SK-N-SH (cell line): ENCODE data around the gene TUFM. TPM values are rescaled to one million over a fixed set of nuclear protein-coding genes. Genes with fewer than 3 reads are reported as not detected.

Source experiments
- CTCF ChIA-PET: fragments of 300-600, 350-600 bp; formaldehyde crosslinking; extraction: SDS; loops from one replicate; lab custom pipeline; 2021; lab: Yijun Ruan, JAX
- POLR2A ChIA-PET: fragments of 350-600 bp; sonication (Branson Sonifier 250); formaldehyde crosslinking; extraction: SDS; loops from one replicate; lab custom pipeline; 2020; ENCODE audit warnings: antibody characterized with exemption, inconsistent platforms; lab: Yijun Ruan, JAX
- DNase-seq: peaks from one replicate; pipeline ENCODE4 v3.0.0; 2012
- H2AFZ ChIP-seq: fragments of 200-600 bp; sonication (generic); 2 replicates; pipeline ENCODE4 v1.8.1; 2016; ENCODE audit warnings: antibody characterized with exemption, mild to moderate bottlenecking, low read depth
- H3F3A ChIP-seq: fragments of 200-600 bp; sonication (generic); replicated peaks from 2 replicates; pipeline ENCODE3; 2016; ENCODE audit warnings: antibody characterized with exemption, mild to moderate bottlenecking; ENCODE audit not compliant: insufficient read depth
- H3K27ac ChIP-seq, 2 experiments: fragments of 200-500 bp in 1 of 2; fragments of 200-600 bp in 1 of 2; sonication (Bioruptor generic) in 1 of 2; sonication (generic), shearing (Covaris generic) in 1 of 2; 2 replicates each; pipeline versions ENCODE4 v1.5.1 to v1.6.1; 2014 to 2016; ENCODE audit warnings: low read depth in 2 of 2, inconsistent platforms in 1 of 2, low read length in 1 of 2, mild to moderate bottlenecking in 1 of 2, mixed read lengths in 1 of 2
- H3K27me3 ChIP-seq: fragments of 200-600 bp; sonication (generic), shearing (Covaris generic); 2 replicates; pipeline ENCODE4 v1.6.1; 2016; ENCODE audit warnings: mixed run types; ENCODE audit not compliant: insufficient read depth
- H3K36me3 ChIP-seq, 2 experiments: fragments of 200-500 bp in 1 of 2; fragments of 200-600 bp in 1 of 2; sonication (Bioruptor generic) in 1 of 2; sonication (generic) in 1 of 2; replicated peaks in 1 of 2; 2 replicates each; pipeline versions ENCODE3 to v1.5.1; 2014 to 2016; ENCODE audit warnings: low read length in 1 of 2, mild to moderate bottlenecking in 1 of 2; ENCODE audit not compliant: insufficient read depth in 2 of 2, control insufficient read depth in 1 of 2
- H3K4me1 ChIP-seq, 2 experiments: fragments of 200-500 bp in 1 of 2; fragments of 200-600 bp in 1 of 2; sonication (Bioruptor generic) in 1 of 2; sonication (generic), shearing (Covaris generic) in 1 of 2; 2 replicates each; pipeline versions ENCODE4 v1.5.1 to v1.6.1; 2014 to 2016; ENCODE audit warnings: low read depth in 1 of 2, low read length in 1 of 2, mixed run types in 1 of 2; ENCODE audit not compliant: insufficient read depth in 2 of 2, control insufficient read depth in 1 of 2
- H3K4me2 ChIP-seq: fragments of 200-600 bp; sonication (generic), shearing (Covaris generic); 2 replicates; pipeline ENCODE4 v1.6.1; 2017; ENCODE audit warnings: mixed run types
- H3K4me3 ChIP-seq, 2 experiments: fragments of 200-500 bp in 1 of 2; fragments of 200-600 bp in 1 of 2; sonication (Bioruptor generic) in 1 of 2; sonication (generic), shearing (Covaris generic) in 1 of 2; 2 replicates each; pipeline versions ENCODE4 v1.5.1 to v1.8.1; 2014 to 2016; ENCODE audit warnings: low read depth in 2 of 2, inconsistent platforms in 1 of 2, low read length in 1 of 2, mild to moderate bottlenecking in 1 of 2, mixed read lengths in 1 of 2, moderate library complexity in 1 of 2
- H3K79me2 ChIP-seq: fragments of 200-600 bp; sonication (generic); 2 replicates; pipeline ENCODE4 v1.8.1; 2017; ENCODE audit warnings: mild to moderate bottlenecking; ENCODE audit not compliant: insufficient read depth
- H3K9ac ChIP-seq: fragments of 200-600 bp; sonication (generic); 2 replicates; pipeline ENCODE4 v1.6.1; 2017; ENCODE audit warnings: mixed run types
- H3K9me2 ChIP-seq: fragments of 200-600 bp; sonication (generic); 2 replicates; pipeline ENCODE4 v1.6.1; 2017; ENCODE audit warnings: mixed run types
- H3K9me3 ChIP-seq: fragments of 200-600 bp; sonication (generic); 2 replicates; pipeline ENCODE4 v1.6.1; 2017; ENCODE audit warnings: mixed run types, mild to moderate bottlenecking, moderate library complexity
- H4K20me1 ChIP-seq: fragments of 200-600 bp; sonication (generic); 2 replicates; pipeline ENCODE4 v1.6.1; 2017; ENCODE audit warnings: mild to moderate bottlenecking, mixed run types; ENCODE audit not compliant: insufficient read depth
- CHD2 ChIP-seq: fragments of 150-350 bp; IDR thresholded peaks from 2 replicates; pipeline ENCODE4 v1.6.1; 2018; ENCODE audit warnings: low read length; ENCODE audit not compliant: partially characterized antibody
- FOSL2 ChIP-seq: IDR thresholded peaks from 2 replicates; pipeline ENCODE4 v1.4.0; 2012; ENCODE audit warnings: low read depth, mild to moderate bottlenecking, moderate library complexity, borderline replicate concordance
- FOXJ3 ChIP-seq: sonication (generic); formaldehyde crosslinking; IDR thresholded peaks from 2 replicates; pipeline ENCODE4 v1.5.1; 2020; ENCODE audit warnings: mild to moderate bottlenecking, missing genetic modification reagents
- FOXM1 ChIP-seq: IDR thresholded peaks from 2 replicates; pipeline ENCODE4 v1.4.0; 2012; ENCODE audit warnings: low read depth, mild to moderate bottlenecking
- GABPA ChIP-seq: IDR thresholded peaks from 2 replicates; pipeline ENCODE4 v1.4.0; 2012; ENCODE audit warnings: low read depth, mild to moderate bottlenecking
- GATA2 ChIP-seq: sonication (generic); formaldehyde crosslinking; IDR thresholded peaks from 2 replicates; pipeline ENCODE4 v1.5.0; 2020; ENCODE audit warnings: mild to moderate bottlenecking, missing genetic modification reagents
- IRF3 ChIP-seq: fragments of 150-350 bp; IDR thresholded peaks from 2 replicates; pipeline ENCODE4 v1.6.1; 2016; ENCODE audit warnings: mild to moderate bottlenecking, low read depth, low read length
- MAX ChIP-seq: IDR thresholded peaks from 2 replicates; pipeline ENCODE4 v1.4.0; 2012; ENCODE audit warnings: low read depth
- MEF2A ChIP-seq: IDR thresholded peaks from 2 replicates; pipeline ENCODE4 v1.4.0; 2012; ENCODE audit warnings: low read depth, borderline replicate concordance
- MXI1 ChIP-seq: IDR thresholded peaks from 2 replicates; pipeline ENCODE4 v1.6.1; 2012; ENCODE audit warnings: mild to moderate bottlenecking, low read depth, low read length, improper control_type of control experiment
- NRF1 ChIP-seq: IDR thresholded peaks from 2 replicates; pipeline ENCODE4 v1.6.1; 2012; ENCODE audit warnings: low read depth, mild to moderate bottlenecking, low read length
- RAD21 ChIP-seq: IDR thresholded peaks from 2 replicates; pipeline ENCODE4 v1.6.1; 2012; ENCODE audit warnings: mild to moderate bottlenecking, low read length
- REST ChIP-seq: IDR thresholded peaks from 2 replicates; pipeline ENCODE4 v1.6.1; 2012; ENCODE audit warnings: mild to moderate bottlenecking, low read depth, low read length, moderate library complexity
- RFX5 ChIP-seq: IDR thresholded peaks from 2 replicates; pipeline ENCODE4 v1.6.1; 2012; ENCODE audit warnings: mild to moderate bottlenecking, improper control_type of control experiment, low read length
- RXRA ChIP-seq: IDR thresholded peaks from 2 replicates; pipeline ENCODE4 v1.4.0; 2012; ENCODE audit warnings: low read depth, mild to moderate bottlenecking, borderline replicate concordance
- SIN3A ChIP-seq: IDR thresholded peaks from 2 replicates; pipeline ENCODE4 v1.6.1; 2012; ENCODE audit warnings: low read depth, mild to moderate bottlenecking, low read length, moderate library complexity, borderline replicate concordance
- SMC3 ChIP-seq: IDR thresholded peaks from 2 replicates; pipeline ENCODE4 v1.6.1; 2012; ENCODE audit warnings: low read depth, low read length, improper control_type of control experiment
- TAF1 ChIP-seq: IDR thresholded peaks from 2 replicates; pipeline ENCODE4 v1.6.1; 2012; ENCODE audit warnings: low read depth, mild to moderate bottlenecking, low read length, moderate library complexity, borderline replicate concordance
- TEAD4 ChIP-seq: IDR thresholded peaks from 2 replicates; pipeline ENCODE4 v1.4.0; 2012; ENCODE audit warnings: mild to moderate bottlenecking, borderline replicate concordance; ENCODE audit not compliant: insufficient read depth
- USF1 ChIP-seq: IDR thresholded peaks from 2 replicates; pipeline ENCODE4 v1.4.0; 2012; ENCODE audit warnings: low read depth, borderline replicate concordance
- WGBS: methylation state at CpG from one replicate; pipeline ENCODE4 v1.1.6; 2017; ENCODE audit warnings: low lambda C conversion rate; 5-methylcytosine and 5-hydroxymethylcytosine counted together
- polyA plus RNA-seq, 3 experiments: library from polyadenylated mRNA; depleted of rRNA; stranded (reverse); fragments of >200 nt; gene quantifications; 2 replicates each; pipeline ENCODE4 v1.2.3, GENCODE V29; 2012

TUFM gene
- polyA plus RNA-seq, 1 of the 3 experiments (the other 2 are of a cell fraction) = 358 TPM

- Histone ChIP-seq H3K4me2 (no peak overlapping the region), H3K36me3 (no peaks in the 10 kb centered on the region), H3K79me2 (no peaks in the 10 kb centered on the region), H4K20me1 (no peaks in the 10 kb centered on the region), H3K9me2 (no peaks in the 10 kb centered on the region), H2AFZ (no peak overlapping the region), H3K27ac (no peak overlapping the region), H3K27me3 (no peaks in the 10 kb centered on the region), H3K9ac (no peak overlapping the region), H3K4me3 (no peak overlapping the region), H3K9me3 (no peaks in the 10 kb centered on the region), H3F3A (no peaks in the 10 kb centered on the region), H3K4me1 (no peaks in the 10 kb centered on the region)
- TF ChIP-seq GATA2 (CRISPR knock-in tag) = no peak
- TF ChIP-seq CHD2 = no peak
- TF ChIP-seq RFX5 = no peak
- TF ChIP-seq TEAD4 = no peak
- TF ChIP-seq RAD21 = no peak
- no peak for TF ChIP-seq SMC3
- no peak for TF ChIP-seq FOXJ3
- no peak for TF ChIP-seq USF1
- no peak for DNase-seq
- ChIA-PET POLR2A (no interaction called here), CTCF (interaction anchor here (1.3 to 1.4 kb wide), 2 partner anchors 13 to 58 kb away, joined by 3 to 6 read pairs; no protein-coding TSS in a partner anchor)
- WGBS = 83% methylated on average over 10 of the region's 10 CpGs
These were observed 40.8 kb upstream of the TUFM start for GRCh38 chr16:28886945-28887344.

GRCh38 chr16:28884045-28884444 lies 37.9 kb upstream of the TUFM start:
- TF ChIP-seq FOXM1 (no peak), RXRA (no peak), USF1 (no peak), IRF3 (no peak), FOSL2 (no peak), RFX5 (no peak), FOXJ3 (no peak), SIN3A (no peak), REST (no peak), TAF1 (no peak), MXI1 (no peak), MEF2A (no peak), NRF1 (no peak), GABPA (no peak), MAX (no peak)
- H4K20me1 ChIP-seq = no peaks in the 10 kb centered on the region
- CTCF ChIA-PET = no interaction called here
- H3K27me3 ChIP-seq = no peaks in the 10 kb centered on the region
- POLR2A ChIA-PET = no interaction called here
- no peak overlapping the region for H2AFZ ChIP-seq
- 87% methylated on average over 6 of the region's 6 CpGs for WGBS
- H3K9ac ChIP-seq = no peak overlapping the region
- no peaks in the 10 kb centered on the region for H3K9me3 ChIP-seq
- peaks cover 0 to 7% of the 10 kb centered on the region in 2 experiments; a peak in 1 of 4 replicates for H3K4me1 ChIP-seq
- no peak overlapping the region for H3K4me2 ChIP-seq
- no peaks in the 10 kb centered on the region for H3K9me2 ChIP-seq
- no peak overlapping the region for H3K27ac ChIP-seq
- H3F3A ChIP-seq = no peaks in the 10 kb centered on the region
- no peak overlapping the region for H3K4me3 ChIP-seq
- H3K79me2 ChIP-seq = no peaks in the 10 kb centered on the region
- DNase-seq = no peak
- H3K36me3 ChIP-seq = no peaks in the 10 kb centered on the region
